ENCODE data around the gene BEAN1. TPM values are rescaled to one million over a fixed set of nuclear protein-coding genes. Genes with fewer than 3 reads are reported as not detected.

The BEAN1 gene
- total and polyA plus RNA-seq, 10 donors = 0.21 to 0.68 (median 0.42) TPM; not detected in 3

- Histone ChIP-seq H3K27ac (peak overlapping the region; percentile 67 to 99 (median 96)), H3K9me3 (no peaks in the 10 kb centered on the region), H3K36me3 (peaks cover 0 to 18% (median 0%) of the 10 kb centered on the region in 6 donors), H3K4me1 (peaks cover 69 to 98% (median 86%) of the 10 kb centered on the region in 6 donors), H3K27me3 (replicated peaks in 1 of 7) (no peaks in the 10 kb centered on the region), H3K4me3 (peak overlapping the region in 2 of 8 donors; percentile 12 to 64)
- DNase-seq = no peak
- no peak for TF ChIP-seq POLR2A (IDR thresholded peaks at IDR 0.05)
- TF ChIP-seq POLR2AphosphoS5 (IDR thresholded peaks at IDR 0.05) = no peak
- TF ChIP-seq, protein P1, sequence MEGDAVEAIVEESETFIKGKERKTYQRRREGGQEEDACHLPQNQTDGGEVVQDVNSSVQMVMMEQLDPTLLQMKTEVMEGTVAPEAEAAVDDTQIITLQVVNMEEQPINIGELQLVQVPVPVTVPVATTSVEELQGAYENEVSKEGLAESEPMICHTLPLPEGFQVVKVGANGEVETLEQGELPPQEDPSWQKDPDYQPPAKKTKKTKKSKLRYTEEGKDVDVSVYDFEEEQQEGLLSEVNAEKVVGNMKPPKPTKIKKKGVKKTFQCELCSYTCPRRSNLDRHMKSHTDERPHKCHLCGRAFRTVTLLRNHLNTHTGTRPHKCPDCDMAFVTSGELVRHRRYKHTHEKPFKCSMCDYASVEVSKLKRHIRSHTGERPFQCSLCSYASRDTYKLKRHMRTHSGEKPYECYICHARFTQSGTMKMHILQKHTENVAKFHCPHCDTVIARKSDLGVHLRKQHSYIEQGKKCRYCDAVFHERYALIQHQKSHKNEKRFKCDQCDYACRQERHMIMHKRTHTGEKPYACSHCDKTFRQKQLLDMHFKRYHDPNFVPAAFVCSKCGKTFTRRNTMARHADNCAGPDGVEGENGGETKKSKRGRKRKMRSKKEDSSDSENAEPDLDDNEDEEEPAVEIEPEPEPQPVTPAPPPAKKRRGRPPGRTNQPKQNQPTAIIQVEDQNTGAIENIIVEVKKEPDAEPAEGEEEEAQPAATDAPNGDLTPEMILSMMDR (IDR thresholded peaks at IDR 0.05 in 8 of 11, conservative IDR thresholded peaks at IDR 0.05 in 3 of 11) = peak in 10 of 11 experiments; percentile 26 to 69 (median 56)
- 34 to 65% (median 53%) methylated on average over 12 of the region's 12 CpGs for WGBS, 5 donors
- intact Hi-C loops (cut with DNase I; ENCODE audit: low total_unique reads) = no loop called here
Observed at GRCh38 chr16:66515596-66516508, 88.8 kb downstream of the BEAN1 start.

GRCh38 chr16:66516509-66516807 is 89.4 kb downstream of the BEAN1 start:
- 6 to 16% (median 9%) methylated on average over 8 of the region's 8 CpGs for WGBS, 5 donors
- no peaks in the 10 kb centered on the region for H3K27me3 ChIP-seq (replicated peaks in 1 of 7)
- intact Hi-C loops (cut with DNase I; ENCODE audit: low total_unique reads) = no loop called here
- H3K4me3 ChIP-seq = peak overlapping the region in 3 of 8 donors; percentile 12 to 64 (median 29)
- peaks cover 74 to 98% (median 86%) of the 10 kb centered on the region in 6 donors for H3K4me1 ChIP-seq
- H3K27ac ChIP-seq = peak overlapping the region; percentile 67 to 99 (median 96)
- TF ChIP-seq POLR2A (IDR thresholded peaks at IDR 0.05) = no peak
- TF ChIP-seq, protein P1 (IDR thresholded peaks at IDR 0.05 in 8 of 11, conservative IDR thresholded peaks at IDR 0.05 in 3 of 11) = no peak
- TF ChIP-seq POLR2AphosphoS5 (IDR thresholded peaks at IDR 0.05) = no peak
- no peak for DNase-seq
- H3K36me3 ChIP-seq = peaks cover 0 to 14% (median 0%) of the 10 kb centered on the region in 6 donors
- no peaks in the 10 kb centered on the region for H3K9me3 ChIP-seq

DNA sequence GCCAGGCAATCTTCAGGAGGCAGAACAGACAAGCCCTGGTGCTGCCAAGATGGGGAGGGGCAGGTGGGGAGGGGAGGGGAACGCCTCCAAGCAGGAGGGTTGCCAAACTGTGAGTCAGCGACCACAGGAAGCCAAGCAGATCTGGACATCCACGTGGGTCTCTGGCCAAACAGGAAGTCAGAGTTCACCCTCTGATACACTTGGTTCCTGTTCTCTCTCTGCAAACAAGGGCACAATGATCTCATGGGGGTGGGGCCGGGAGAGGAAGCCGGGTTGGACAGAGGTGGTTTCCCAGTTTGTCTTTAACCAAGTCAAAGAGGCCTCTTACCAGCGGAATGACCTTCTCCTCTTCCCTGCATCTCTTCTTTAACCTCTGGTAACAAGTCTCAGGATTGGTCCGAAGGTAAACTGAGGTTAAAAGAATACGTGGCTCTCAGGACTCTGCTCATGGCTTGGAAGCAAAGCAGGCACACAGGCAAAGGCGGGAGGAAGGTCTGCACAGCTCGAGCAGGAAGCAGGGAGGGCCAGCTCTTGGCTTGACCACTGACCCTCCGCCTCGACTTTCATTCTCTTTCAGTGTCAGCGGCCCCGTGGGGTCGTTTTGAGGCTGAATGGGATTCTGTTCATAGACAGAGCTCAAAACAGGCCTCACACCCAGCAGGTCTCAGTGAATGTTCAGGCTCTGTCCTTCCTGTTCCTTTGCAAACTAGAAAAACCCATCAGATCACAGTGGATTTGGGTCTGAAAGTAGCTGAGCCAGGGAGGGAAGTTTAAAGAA is 89.9 kb downstream of the BEAN1 start:
- Histone ChIP-seq H3K9me3 (no peaks in the 10 kb centered on the region), H3K36me3 (peaks cover 0 to 9% (median 0%) of the 10 kb centered on the region in 6 donors), H3K27ac (peak overlapping the region; percentile 84 to 99 (median 96)), H3K27me3 (replicated peaks in 1 of 7) (no peaks in the 10 kb centered on the region), H3K4me1 (peaks cover 74 to 98% (median 86%) of the 10 kb centered on the region in 6 donors), H3K4me3 (peak overlapping the region in 5 of 8 donors; percentile 20 to 64 (median 23))
- DNase-seq = peak; percentile 98
- TF ChIP-seq POLR2A (IDR thresholded peaks at IDR 0.05) (peak in 1 of 3 donors; percentile 41), POLR2AphosphoS5 (IDR thresholded peaks at IDR 0.05) (peak; percentile 80 to 97 (median 90))
- TF ChIP-seq, protein P1 (IDR thresholded peaks at IDR 0.05 in 8 of 11, conservative IDR thresholded peaks at IDR 0.05 in 3 of 11) = peak in 3 of 11 experiments; percentile 9 to 28 (median 11)
- 3 to 10% (median 7%) methylated on average over 12 to 15 of the region's 15 CpGs for WGBS, 5 donors
- intact Hi-C loops (cut with DNase I; ENCODE audit: low total_unique reads) = no loop called here

Measured in spleen (tissue), 11 donors.